ENCODE measurements around the gene FSTL4.

DNA sequence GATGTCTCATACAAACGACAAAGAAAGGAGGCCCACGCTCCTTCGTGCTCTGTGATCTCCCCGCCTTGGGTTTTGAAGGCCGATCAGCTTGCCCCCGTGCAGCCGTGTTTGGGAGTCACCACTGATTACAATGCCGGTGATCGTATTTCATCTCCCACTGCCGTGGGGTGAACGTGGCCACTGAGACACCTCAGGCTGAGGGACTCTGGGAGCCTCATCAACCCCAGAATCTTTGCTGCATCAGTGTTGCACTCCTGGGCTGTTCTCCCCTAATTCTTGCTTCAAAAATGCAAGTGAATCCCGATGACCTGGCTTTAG, 366.3 kb downstream of the FSTL4 start:
- TF ChIP-seq, protein P1, sequence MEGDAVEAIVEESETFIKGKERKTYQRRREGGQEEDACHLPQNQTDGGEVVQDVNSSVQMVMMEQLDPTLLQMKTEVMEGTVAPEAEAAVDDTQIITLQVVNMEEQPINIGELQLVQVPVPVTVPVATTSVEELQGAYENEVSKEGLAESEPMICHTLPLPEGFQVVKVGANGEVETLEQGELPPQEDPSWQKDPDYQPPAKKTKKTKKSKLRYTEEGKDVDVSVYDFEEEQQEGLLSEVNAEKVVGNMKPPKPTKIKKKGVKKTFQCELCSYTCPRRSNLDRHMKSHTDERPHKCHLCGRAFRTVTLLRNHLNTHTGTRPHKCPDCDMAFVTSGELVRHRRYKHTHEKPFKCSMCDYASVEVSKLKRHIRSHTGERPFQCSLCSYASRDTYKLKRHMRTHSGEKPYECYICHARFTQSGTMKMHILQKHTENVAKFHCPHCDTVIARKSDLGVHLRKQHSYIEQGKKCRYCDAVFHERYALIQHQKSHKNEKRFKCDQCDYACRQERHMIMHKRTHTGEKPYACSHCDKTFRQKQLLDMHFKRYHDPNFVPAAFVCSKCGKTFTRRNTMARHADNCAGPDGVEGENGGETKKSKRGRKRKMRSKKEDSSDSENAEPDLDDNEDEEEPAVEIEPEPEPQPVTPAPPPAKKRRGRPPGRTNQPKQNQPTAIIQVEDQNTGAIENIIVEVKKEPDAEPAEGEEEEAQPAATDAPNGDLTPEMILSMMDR (IDR thresholded peaks at IDR 0.05; ENCODE audit: low read length): no peak
- TF ChIP-seq EZH2 (IDR thresholded peaks at IDR 0.05; ENCODE audit: borderline replicate concordance, low read length): no peak
